CD1c-positive myeloid dendritic cell (primary cell): ENCODE data around the gene RAB3IL1.

Experiments
- DNase-seq: peaks from one replicate; pipeline ENCODE4 v3.0.0-alpha.2; 2016; ENCODE audit errors: extremely low spot score

RAB3IL1 gene

DNA sequence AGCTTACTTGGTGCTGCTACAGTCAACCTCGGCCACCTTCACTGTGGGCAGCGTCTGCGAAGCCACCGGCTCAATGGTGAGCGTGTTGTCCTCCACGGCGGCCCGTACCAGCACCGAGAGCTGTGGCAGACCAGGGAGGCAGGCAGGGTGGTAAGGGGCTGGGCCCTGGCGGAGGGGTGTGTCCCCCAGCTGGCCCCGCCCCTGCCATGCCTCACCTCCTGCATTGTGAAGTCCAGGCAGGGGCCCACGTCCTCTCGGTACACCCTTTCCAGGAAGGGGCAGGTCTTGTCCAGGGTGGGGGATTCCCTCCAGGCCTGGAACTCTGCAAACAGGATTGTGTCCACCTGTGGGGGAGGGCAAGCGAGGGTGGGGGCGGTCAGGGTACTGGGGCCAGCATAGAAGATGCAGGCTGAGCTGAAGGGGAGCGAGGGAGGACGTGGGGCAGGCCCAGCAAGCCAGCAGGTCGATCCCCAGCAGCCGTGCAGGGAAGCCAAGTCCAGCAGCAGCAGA lies 12.8 kb downstream of the RAB3IL1 start:
- DNase-seq, result no peak

- no peak for DNase-seq
Measured at GRCh38 chr11:61903845-61904244, 13.5 kb downstream of the RAB3IL1 start.

- no peak for DNase-seq
Measured at GRCh38 chr11:61902313-61902712, 15.1 kb downstream of the RAB3IL1 start.

DNA sequence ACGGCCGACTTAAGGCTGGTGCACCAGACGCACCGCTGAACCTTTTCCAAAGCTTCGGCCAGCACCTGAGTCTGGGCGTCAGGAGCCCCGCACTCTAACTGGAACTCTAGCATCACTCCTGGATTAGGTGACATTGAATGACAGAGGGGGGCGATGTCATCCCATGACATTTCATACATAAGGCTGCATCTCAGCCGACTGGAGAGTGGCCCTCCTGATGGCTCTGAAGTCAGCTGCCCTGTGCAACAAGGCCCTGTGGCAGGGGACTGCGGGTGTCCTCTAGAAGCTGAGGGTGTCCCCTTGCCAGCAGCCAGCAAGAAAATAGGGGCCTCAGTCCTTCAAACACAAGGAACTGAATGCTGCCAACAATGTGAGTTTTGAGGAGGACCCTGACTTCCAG lies 16.0 kb downstream of the RAB3IL1 start:
- no peak for DNase-seq

DNA sequence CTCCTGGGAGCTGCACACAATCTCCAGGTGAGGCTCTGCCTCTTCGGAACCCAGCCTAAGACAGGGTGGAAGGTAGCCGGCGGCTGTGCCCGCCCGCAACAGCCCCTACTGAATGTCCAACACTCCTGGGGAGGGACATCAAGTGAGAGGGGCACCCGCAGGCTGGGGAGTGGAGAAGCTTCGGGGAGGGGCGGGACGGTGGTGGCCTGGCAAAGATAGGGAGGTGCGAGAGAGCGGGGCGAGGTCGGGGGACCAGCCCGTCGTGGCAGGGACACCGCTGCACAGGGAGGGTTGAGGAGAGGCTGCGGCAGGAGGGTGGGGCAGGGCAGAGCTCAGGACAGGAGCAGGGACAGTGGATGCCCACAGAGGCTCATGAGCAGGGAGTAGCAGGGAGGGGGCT lies 17.1 kb downstream of the RAB3IL1 start:
- no peak for DNase-seq

DNA sequence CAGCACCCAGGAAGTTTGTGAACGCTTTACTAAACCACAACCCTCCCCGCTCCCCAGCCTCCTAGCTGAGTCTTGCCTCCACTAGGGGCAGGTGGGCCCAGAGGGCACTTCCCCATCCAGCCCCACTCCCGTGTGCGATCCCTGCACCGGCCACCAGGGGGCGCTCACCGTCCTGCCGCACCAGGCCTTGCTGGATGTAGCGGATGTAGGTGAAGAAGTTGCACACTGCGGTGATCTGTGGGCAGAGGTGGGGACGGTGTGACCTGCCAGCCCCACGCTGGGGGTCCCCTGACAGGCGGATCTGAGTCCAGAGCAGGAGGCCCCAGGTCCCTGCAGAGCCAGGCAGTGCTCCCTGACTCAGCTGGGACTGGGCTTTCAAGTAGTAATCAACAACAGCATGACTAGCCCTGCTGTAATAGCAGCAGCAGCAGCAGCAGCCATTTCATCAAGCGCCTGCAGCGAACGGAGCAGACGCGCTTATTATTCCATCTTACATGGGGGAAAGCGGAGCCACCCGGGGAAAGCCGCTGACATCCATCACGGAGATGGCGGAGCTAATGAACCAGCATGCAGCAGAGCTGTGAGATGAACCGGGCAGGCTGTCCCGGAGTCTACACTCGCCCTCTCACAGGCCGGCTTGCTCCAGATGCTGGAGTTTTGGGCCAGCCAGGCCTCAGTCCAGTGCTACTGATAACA lies 18.1 kb downstream of the RAB3IL1 start:
- peak; percentile 96 for DNase-seq

DNA sequence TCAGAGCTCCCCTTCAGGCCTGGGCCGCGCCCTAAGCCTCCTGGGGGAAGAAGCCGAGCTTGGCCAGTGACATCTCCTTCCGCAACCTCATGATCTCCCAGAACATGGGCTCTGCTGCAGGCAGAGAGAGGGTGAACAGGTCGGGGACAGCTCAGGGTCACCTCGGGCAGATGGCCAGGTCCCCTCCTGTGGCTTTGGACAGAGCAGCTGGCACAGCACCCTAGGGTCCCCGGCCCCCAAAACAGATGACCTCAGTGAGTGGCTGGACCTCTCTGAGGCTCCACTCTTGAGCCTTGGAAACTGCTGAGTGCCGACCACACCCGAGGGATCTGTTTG lies 19.2 kb downstream of the RAB3IL1 start:
- no peak for DNase-seq

DNA sequence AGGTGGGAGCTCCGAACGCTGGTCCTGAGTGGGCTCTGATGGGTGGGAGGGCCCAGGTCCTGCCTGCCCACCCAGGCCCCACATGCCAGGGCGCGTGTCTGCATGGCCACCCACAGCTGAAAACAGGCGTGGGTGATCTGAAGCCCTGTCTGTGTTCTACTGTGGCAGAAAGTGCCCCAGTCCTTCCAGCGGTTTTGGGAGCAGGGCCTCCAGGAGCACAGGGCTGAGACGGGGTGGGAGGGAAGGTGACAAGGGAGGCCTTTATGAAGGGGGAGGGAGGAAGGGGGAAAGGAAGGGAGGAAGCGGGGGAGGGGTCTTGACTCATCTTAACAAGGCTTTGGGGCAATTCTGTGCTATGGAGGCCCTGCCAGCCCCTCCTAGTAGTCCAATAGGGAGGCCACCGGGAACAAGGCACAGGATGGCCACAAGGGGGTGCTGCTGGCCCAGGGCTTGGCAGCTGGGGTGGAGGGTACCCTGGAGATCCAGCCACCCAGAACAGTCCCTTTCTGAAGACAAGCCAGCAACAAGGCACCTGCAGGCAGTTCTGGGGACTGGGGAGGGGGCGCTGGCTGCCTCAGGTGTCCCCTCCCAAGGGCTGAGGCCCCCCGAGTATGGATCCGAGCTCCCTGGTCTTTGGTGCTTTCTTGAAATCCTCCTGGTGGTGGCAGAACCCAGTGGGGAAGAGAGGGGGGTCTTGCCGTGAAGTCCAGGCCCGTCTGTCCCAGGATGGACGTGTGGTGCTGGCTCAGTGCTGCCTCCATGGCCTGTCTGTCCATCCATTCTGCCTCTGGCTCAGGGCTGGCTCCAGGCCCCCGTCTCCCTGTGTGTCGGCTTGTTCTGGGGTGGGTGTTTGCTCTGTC lies 19.7 kb downstream of the RAB3IL1 start:
- peak; percentile 76 for DNase-seq

DNA sequence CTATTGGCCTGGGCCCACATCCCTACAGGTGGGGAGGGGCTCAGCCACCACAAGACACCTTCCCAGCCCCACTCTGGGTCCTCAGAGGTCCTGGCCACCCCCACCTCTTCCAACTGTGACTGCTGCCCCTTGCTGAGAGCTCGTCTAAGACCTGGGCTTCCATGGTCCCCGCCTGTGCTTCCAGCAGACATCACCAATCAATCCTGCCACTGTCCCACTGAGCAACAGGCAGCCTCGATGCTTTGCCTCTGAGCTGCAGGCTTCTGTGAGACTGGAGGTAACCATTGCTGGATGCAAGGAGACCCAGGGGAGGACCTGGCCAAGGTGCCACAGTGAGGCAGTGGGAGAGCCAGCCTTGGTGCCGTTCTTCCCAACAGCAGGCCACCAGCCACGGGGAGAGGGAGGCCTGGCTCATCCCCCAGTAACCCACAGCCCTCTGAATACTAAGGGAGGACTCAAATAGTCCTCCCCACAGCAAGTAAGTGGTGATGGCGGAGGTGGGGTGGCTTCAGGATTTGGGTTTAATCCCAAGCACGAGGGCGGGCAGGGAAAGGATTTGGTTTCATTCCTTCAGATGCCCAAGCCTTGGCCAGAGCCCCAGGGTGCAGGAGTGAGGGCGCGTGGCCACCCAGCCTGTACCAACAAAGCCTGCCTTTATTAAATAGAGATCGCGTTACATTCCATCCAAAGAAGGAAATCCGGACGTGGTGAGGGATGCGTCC lies 20.5 kb downstream of the RAB3IL1 start:
- no peak for DNase-seq

DNA sequence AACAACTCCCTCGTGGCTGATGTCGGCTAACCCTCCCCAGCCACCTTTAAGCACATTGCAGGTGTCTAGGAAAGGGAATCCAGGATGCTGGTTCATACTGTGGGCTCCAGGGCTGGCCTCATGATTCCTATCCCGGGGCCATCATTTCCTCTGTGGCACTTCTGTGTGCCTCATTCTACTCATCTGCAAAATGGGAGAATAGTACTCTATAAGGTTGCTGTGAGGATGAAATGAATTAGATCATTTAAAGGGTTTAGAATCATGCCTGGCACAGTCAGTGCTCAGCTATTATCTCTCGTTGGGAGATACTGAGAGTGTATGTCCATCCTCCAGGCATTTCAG lies 21.7 kb downstream of the RAB3IL1 start:
- DNase-seq, result no peak

DNA sequence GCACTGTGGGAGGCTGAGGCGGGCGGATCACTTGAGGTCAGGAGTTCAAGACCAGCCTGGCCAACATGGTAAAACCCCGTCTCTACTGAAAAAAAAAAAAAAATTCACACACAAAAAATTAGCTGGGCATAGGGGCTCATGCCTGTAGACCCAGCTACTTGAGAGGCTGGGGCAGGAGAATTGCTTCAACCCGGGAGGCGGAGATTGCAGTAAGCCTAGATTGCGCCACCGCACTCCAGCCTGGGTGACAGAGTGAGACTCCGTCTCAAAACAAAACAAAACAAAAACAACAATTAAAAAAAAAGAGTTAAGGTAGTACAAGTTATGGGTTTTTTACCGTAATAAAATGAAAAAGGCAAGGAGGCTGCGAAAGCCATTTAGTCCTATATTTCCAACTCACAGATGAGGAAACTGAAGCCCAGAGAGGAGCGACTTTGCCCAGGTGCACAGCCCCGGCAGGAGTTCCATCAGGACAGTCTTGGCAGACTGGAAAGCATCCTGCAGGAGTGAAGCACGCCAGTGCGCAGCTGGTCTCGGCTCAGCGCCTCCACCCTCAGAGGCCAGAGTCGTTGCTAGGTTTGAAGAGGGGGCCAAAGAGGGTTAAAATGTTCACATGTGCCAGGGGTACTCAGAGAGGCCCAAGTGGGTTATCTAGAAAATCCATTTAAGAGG lies 22.2 kb downstream of the RAB3IL1 start:
- DNase-seq, result no peak

DNA sequence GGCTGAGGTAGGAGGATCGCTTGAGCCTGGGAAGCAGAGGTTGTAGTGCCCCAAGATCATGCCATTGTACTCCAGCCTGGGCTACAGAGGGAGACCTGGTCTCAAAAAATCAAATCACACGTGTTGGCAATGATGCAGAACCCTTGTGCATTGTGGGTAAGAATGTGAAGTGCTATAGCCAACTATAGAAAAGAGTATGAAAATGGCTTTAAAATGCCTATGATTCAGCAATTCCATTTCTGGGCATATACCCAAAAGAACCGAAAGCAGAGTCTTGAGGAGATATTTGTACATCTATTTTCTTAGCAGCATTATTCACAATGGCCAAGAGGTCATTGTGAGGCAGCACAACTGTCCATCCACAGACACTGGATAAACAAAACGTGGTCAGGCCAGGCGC lies 23.4 kb downstream of the RAB3IL1 start:
- DNase-seq, result peak; percentile 28

- no peak for DNase-seq
Measured at GRCh38 chr11:61892085-61892370, 25.3 kb downstream of the RAB3IL1 start.

- DNase-seq, result peak; percentile 84
Measured at GRCh38 chr11:61891331-61892084, 25.9 kb downstream of the RAB3IL1 start, which contains the start of gene FADS3. Gene FADS3, minus strand, starts transcription at chr11:61891545. Its CDS starts 164 bp downstream, at chr11:61891381.

DNA sequence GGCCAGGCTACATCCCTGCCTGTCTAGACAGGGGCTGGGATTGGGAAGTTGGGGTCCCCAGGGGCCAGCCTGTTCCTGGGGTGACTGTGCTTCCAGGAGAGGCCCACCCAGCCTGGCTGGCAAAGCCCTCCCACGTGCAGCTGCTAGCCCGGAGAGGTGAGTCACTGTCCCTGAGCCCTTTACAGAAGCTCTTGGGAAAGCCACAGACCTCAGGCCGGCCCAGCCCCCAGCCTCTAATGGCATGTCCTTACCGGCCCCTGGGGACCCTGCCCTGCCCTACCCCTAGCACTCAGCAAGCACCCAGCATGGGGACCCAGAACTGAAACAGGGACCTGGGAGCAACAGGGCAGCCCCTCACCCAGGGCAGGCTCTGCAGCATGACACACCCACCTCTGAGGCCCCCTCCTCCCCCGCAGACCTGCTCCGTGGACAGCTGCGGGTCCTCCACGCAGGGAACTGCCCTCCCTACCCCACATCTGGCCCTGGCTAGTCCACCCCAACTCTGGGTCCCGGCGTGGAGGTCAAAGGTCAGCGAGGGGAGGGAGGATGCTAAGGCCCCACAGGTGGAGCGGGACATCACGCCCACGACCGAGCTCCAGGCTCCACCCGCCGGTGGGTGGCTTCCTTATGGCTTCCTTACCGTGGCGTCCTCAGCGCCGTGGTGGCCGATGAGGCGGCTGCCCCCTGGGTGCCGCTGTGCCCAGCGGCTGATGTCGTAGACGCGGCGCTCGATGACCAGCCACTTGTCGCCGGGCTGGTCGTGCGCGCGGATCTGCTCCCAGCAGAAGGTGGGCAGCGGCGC lies 26.6 kb downstream of the RAB3IL1 start:
- DNase-seq, result peak; percentile 65

DNA sequence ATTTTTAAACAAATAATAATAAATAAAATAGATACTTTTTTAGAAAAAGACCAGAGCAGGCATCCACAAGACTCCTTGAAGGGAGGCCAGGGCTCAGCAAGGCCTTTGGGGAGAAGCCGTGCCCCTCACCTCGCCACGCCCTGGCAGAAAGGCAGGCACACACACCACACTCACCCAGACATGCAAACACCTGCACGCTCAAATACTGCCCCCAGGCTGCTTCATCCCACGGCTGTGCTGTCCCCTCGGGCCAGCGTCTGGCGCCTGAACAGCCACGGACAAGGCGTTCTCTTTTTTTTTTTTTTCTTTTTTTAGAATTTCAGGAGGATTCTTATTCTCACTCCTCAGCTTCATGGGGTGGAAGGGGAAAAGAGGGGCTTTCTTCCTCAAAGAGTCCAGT lies 27.5 kb downstream of the RAB3IL1 start:
- no peak for DNase-seq

DNA sequence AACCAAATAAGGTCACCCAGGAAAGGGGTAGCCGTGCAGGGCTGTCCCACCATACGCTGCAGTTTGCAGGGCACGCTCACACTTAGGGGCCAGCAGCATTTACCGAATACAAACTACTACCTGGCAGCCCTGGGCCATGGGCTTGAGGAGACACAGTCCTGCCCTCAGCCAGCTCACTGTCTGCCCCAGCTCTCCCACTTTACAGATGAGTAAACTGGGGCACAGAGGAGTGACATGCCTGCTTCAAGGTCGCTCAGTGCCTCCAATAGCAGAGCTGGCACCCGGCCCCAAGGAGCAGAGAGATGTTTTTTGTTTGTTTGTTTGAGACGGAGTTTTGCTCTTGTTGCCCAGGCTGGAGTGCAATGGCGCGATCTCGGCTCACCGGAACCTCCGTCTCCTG lies 28.8 kb downstream of the RAB3IL1 start:
- DNase-seq, result no peak

DNA sequence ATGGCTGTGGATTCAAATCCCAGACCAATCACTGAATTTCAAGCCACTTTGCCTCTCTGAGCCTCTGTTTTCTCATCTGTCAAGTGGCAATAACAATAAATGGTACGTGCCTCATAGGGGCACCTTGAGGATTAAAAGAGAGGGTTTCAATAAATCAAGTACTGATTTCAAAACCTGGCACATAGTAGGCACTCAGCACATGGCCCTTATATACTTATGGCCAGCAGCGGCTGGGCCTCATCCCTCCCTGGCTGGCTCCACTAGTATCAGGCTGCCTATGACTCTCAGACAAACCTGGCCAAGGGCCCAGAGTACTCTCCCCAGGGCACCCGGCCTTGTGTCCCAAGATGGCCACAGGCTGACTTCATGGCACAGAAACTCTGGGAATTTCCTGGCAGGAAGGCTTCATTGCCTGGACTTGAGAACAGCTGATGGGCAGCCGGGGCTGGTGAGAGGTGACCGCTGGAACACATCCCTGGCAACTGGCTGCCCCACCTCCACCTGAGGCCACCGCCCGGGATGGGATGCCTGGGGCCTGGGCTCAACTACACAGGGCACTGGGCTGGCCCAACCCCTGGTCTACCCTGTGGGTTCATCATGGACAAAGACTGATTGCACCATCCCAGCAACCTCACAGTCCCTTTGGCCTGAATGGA lies 29.4 kb downstream of the RAB3IL1 start:
- no peak for DNase-seq

GRCh38 chr11:61886643-61887042 lies 30.7 kb downstream of the RAB3IL1 start:
- DNase-seq, result no peak
